Heart left ventricle (tissue), 16 donors: Measurements from ENCODE around the gene LMBR1. TPM values are rescaled to one million over a fixed set of nuclear protein-coding genes. Genes with fewer than 3 reads are reported as not detected.

ENCODE experiments used
- ATAC-seq, 4 donors: fragments of 200-7000 bp; cut with Tn5 transposase; one replicate each; pipeline ENCODE4 v1.9.1; 2020 to 2022; ENCODE audit warnings: moderate library complexity in 4 of 4, mild to moderate bottlenecking in 3 of 4, moderate number of reproducible peaks in 1 of 4
- DNase-seq, 5 donors: peaks; one replicate each; pipeline ENCODE4 v3.0.0-alpha.2; 2020
- H3K27ac ChIP-seq, 12 donors: fragments of 200-600 bp; sonication (generic) in 4 of 12; one replicate each; pipeline versions ENCODE4 v1.5.0 to v1.8.0; 2016 to 2022; ENCODE audit warnings: mild to moderate bottlenecking in 2 of 12
- H3K27me3 ChIP-seq, 9 donors: fragments of 200-600 bp; sonication (generic) in 2 of 9; one replicate each; pipeline versions ENCODE4 v1.5.1 to v1.8.0; 2016 to 2022; ENCODE audit warnings: mild to moderate bottlenecking in 3 of 9
- H3K36me3 ChIP-seq, 9 donors: fragments of 200-600 bp; sonication (generic) in 2 of 9; one replicate each; pipeline versions ENCODE4 v1.5.0 to v1.8.0; 2018 to 2022; ENCODE audit warnings: mild to moderate bottlenecking in 2 of 9
- H3K4me1 ChIP-seq, 12 donors: fragments of 200-600 bp; sonication (generic) in 4 of 12; one replicate each; pipeline versions ENCODE4 v1.5.0 to v1.8.0; 2016 to 2022; ENCODE audit warnings: mild to moderate bottlenecking in 3 of 12
- H3K4me3 ChIP-seq, 12 donors: fragments of 200-600 bp; sonication (generic) in 4 of 12; one replicate each; pipeline versions ENCODE4 v1.5.0 to v1.8.0; 2017 to 2022; ENCODE audit warnings: mild to moderate bottlenecking in 9 of 12, moderate library complexity in 4 of 12
- H3K9me3 ChIP-seq, 12 donors: fragments of 200-600 bp; sonication (generic) in 4 of 12; one replicate each; pipeline versions ENCODE4 v1.5.0 to v1.8.0; 2016 to 2022; ENCODE audit warnings: mild to moderate bottlenecking in 1 of 12
- POLR2A ChIP-seq, 2 donors: fragments of 450-650 bp; IDR thresholded peaks; one replicate each; pipeline ENCODE4 v1.6.1; 2017; ENCODE audit warnings: antibody characterized with exemption in 2 of 2, mild to moderate bottlenecking in 2 of 2, moderate library complexity in 2 of 2
- WGBS, 4 donors: extraction: QIAGEN DNeasy Blood & Tissue Kit in 2 of 4; methylation state at CpG; one replicate each; pipeline versions ENCODE4 v1.1.5 to v1.1.7; 2013 to 2018; 5-methylcytosine and 5-hydroxymethylcytosine counted together
- intact Hi-C, 10 donors: fragments of 100-400 bp; cut with DNase I; formaldehyde crosslinking; loops; one replicate each; pipeline versions ENCODE4 v1.11.1 to v1.14.2; 2022
- polyA plus RNA-seq, 2 donors: library from polyadenylated mRNA; stranded (reverse); fragments of 200-250 nt; gene quantifications; one replicate each; pipeline ENCODE4 v1.2.3, GENCODE V29; 2013
- total RNA-seq, 9 donors: library from RNA; depleted of rRNA in 2 of 9; stranded (reverse); fragments of >200 nt in 2 of 9; fragmentation: NEBNext Ultra II Directional in 3 of 9; extraction: Animal tissue kit (Norgen Biotek cat#: 25700) in 3 of 9; gene quantifications; one replicate each; pipeline versions ENCODE4 v1.1.0 to v1.2.4, GENCODE V29; 2016 to 2023
- TF ChIP-seq, protein P1 (sequence below), 12 donors: fragments of 200-600 bp; sonication (generic) in 4 of 12; IDR thresholded peaks; one replicate each; pipeline versions ENCODE4 v1.5.0 to v1.8.0; 2018 to 2022; ENCODE audit warnings: antibody characterized with exemption in 12 of 12, mild to moderate bottlenecking in 5 of 12
- donor health status: ischemic (EF 13 %, LVEDD 7.1; RV severe dilation, severe dysfunction).
- donor health status: healthy with polysubstance abuse.
- donor health status: DM: no; HTN: yes; CAD: no.
- donor health status: DM: no; HTN: no; CAD: no.
- donor health status: ischemic (EF 25% LVEDD 6.9; RV normal size, moderate dysfunction).
- donor health status: ischemic (EF 25% LVEDD 5.7; RV mildly dilated, moderate dysfunction).
- donor health status: healthy.
- donor health status: DM: yes; HTN: yes; CAD: no.
- donor health status: ischemic (EF 35%, LVEDD 5.7; RV mildly dilated, moderate dysfunction).
- donor health status: nonischemic (EF 11% LVEDD 7.7; RV severe dilation, severe dysfunction).
- donor health status: DM: yes; HTN: yes; CAD: no.
- donor health status: PGD.
- donor health status: ischemic (EF 29% LVEDD 5.4; RV normal size, mild dysfunction).
- donor health status: nonischemic (EF 23%, LVEDD 6.1; RV moderate dilation, normal function).

Gene LMBR1
- total and polyA plus RNA-seq, 11 donors, result 5.8 to 51.9 (median 37.1) TPM

DNA sequence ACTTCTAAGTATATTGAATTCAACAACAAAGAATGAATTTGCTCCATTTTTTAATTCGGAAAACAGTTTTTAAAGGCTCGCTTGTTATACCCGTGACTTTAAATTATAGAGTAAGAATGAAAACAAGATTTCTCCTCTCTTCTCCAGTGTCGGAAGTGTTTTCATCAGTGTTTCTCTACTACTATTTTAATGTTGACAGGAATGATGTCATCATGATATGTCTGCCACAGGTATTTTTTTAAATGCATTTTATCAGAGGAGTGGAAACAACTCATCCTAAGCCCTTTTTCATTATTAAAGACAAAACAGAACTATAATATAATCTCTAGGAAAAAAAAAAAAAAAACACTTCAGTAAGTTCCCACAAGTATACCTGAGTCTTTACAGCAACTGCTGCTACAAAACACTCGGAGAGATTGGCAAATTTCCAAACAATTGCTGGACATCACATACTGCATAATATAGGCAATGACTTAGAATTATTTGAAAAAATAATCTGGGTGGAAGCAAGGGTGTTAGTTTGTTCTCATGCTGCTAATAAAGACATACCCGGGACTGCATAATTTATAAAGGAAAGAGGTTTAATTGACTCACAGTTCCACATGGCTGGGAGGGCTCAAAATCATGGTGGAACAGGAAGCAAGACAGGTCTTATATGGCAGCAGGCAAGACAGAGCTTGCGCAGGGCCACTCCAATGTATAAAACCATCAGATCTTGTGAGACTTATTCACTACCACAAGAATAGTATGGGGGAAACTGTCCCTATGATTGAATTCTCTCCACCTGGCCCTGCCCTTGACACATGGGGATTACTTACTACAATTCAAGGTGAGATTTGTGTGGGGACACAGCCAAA, 257.2 kb downstream of the LMBR1 start:
- Histone ChIP-seq H3K4me3 (no peak overlapping the region), H3K27ac (no peak overlapping the region), H3K36me3 (no peaks in the 10 kb centered on the region), H3K9me3 (peaks cover 0 to 27% (median 0%) of the 10 kb centered on the region in 12 donors), H3K27me3 (no peaks in the 10 kb centered on the region), H3K4me1 (peaks cover 0 to 14% (median 5%) of the 10 kb centered on the region in 12 donors)
- DNase-seq (no peak), ATAC-seq (no peak)
- WGBS, 4 donors, result 81 to 86% (median 85%) methylated on average over 7 of the region's 7 CpGs
- intact Hi-C loops, result no loop called here
- no peak for TF ChIP-seq POLR2A (IDR thresholded peaks at IDR 0.05)
- TF ChIP-seq, protein P1, sequence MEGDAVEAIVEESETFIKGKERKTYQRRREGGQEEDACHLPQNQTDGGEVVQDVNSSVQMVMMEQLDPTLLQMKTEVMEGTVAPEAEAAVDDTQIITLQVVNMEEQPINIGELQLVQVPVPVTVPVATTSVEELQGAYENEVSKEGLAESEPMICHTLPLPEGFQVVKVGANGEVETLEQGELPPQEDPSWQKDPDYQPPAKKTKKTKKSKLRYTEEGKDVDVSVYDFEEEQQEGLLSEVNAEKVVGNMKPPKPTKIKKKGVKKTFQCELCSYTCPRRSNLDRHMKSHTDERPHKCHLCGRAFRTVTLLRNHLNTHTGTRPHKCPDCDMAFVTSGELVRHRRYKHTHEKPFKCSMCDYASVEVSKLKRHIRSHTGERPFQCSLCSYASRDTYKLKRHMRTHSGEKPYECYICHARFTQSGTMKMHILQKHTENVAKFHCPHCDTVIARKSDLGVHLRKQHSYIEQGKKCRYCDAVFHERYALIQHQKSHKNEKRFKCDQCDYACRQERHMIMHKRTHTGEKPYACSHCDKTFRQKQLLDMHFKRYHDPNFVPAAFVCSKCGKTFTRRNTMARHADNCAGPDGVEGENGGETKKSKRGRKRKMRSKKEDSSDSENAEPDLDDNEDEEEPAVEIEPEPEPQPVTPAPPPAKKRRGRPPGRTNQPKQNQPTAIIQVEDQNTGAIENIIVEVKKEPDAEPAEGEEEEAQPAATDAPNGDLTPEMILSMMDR (IDR thresholded peaks at IDR 0.05), result no peak

- TF ChIP-seq POLR2A (IDR thresholded peaks at IDR 0.05), result no peak
- TF ChIP-seq, protein P1 (IDR thresholded peaks at IDR 0.05), result no peak
- Histone ChIP-seq H3K9me3 (peaks cover 0 to 28% (median 2%) of the 10 kb centered on the region in 12 donors), H3K4me1 (no peaks in the 10 kb centered on the region), H3K27me3 (no peaks in the 10 kb centered on the region), H3K36me3 (no peaks in the 10 kb centered on the region), H3K4me3 (no peak overlapping the region), H3K27ac (no peak overlapping the region)
- ATAC-seq, result no peak
- no peak for DNase-seq
- 77 to 90% (median 85%) methylated on average over 3 of the region's 3 CpGs for WGBS, 4 donors
- intact Hi-C loops, result no loop called here
These were observed 258.9 kb downstream of the LMBR1 start for GRCh38 chr7:156634117-156634516.

DNA sequence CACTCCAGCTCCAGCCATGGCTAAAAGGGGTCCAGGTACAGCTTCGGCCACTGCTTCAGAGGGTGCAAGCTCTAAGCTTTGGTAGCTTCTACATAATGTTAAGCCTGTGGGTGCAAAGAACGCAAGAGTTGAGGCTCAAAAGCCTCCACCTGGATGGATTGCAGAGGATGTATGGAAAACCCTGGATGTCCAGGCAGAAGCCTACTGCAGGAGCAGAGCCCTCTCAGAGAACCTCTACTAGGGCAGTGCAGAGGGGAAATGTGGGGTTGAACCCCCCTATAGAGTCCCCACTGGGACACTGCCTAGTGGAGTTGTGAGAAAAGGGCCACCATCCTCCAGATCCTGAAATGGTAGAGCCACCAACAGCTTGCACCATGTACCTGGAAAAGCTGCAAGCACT, 263.1 kb downstream of the LMBR1 start:
- ATAC-seq (no peak), DNase-seq (no peak)
- intact Hi-C loops, result no loop called here
- WGBS, 4 donors, result 86 to 95% (median 94%) methylated on average over 2 of the region's 2 CpGs
- no peaks in the 10 kb centered on the region for H3K27me3 ChIP-seq
- H3K9me3 ChIP-seq, result peaks cover 0 to 25% (median 10%) of the 10 kb centered on the region in 12 donors
- no peaks in the 10 kb centered on the region for H3K36me3 ChIP-seq
- no peak overlapping the region for H3K27ac ChIP-seq
- TF ChIP-seq, protein P1 (IDR thresholded peaks at IDR 0.05), result no peak
- no peak for TF ChIP-seq POLR2A (IDR thresholded peaks at IDR 0.05)
- no peak overlapping the region for H3K4me3 ChIP-seq
- H3K4me1 ChIP-seq, result no peaks in the 10 kb centered on the region

GRCh38 chr7:156628562-156628961, 264.4 kb downstream of the LMBR1 start:
- no peaks in the 10 kb centered on the region for H3K27me3 ChIP-seq
- H3K4me1 ChIP-seq, result no peaks in the 10 kb centered on the region
- DNase-seq (no peak), ATAC-seq (no peak)
- H3K4me3 ChIP-seq, result no peak overlapping the region
- intact Hi-C loops, result no loop called here
- TF ChIP-seq POLR2A (IDR thresholded peaks at IDR 0.05), result no peak
- TF ChIP-seq, protein P1 (IDR thresholded peaks at IDR 0.05), result no peak
- no peaks in the 10 kb centered on the region for H3K36me3 ChIP-seq
- no peak overlapping the region for H3K27ac ChIP-seq
- peaks cover 0 to 25% (median 10%) of the 10 kb centered on the region in 12 donors for H3K9me3 ChIP-seq

Other genes starting within 250 kb of the LMBR1 start
- gene NOM1, start 56.5 kb upstream of the LMBR1 start, total RNA-seq, result 10 to 100 TPM in 3 of 9 donors, 1 to 10 TPM in 6; 6.0 to 12.2 (median 9.1) TPM
- gene NOM1, start 56.5 kb upstream of the LMBR1 start, polyA plus RNA-seq, result 1 to 10 TPM; 6.6 to 9.0 TPM
- not detected for gene MNX1, start 117.5 kb upstream of the LMBR1 start, total RNA-seq
- gene MNX1, start 117.5 kb upstream of the LMBR1 start, polyA plus RNA-seq, result not detected
- 10 to 100 TPM; 41.4 to 57.5 (median 48.3) TPM for gene UBE3C, start 245.7 kb upstream of the LMBR1 start, total RNA-seq
- gene UBE3C, start 245.7 kb upstream of the LMBR1 start, polyA plus RNA-seq, result 10 to 100 TPM; 11.0 to 47.2 TPM